Thyroid gland (tissue), 4 donors: ENCODE data around the gene PSAP.

ENCODE experiments used
- CTCF ChIP-seq, 6 experiments: fragments of 200-600 bp in 3 of 6; fragments of 450-650 bp in 3 of 6; sonication (generic) in 3 of 6; IDR thresholded peaks; one replicate each; pipeline ENCODE4 v1.5.1; 2016 to 2019; ENCODE audit warnings: antibody characterized with exemption in 6 of 6, mild to moderate bottlenecking in 2 of 6, inconsistent platforms in 1 of 6, moderate library complexity in 1 of 6
- POLR2A ChIP-seq, 2 donors: fragments of 450-650 bp; IDR thresholded peaks; one replicate each; pipeline ENCODE4 v1.6.1; 2017; ENCODE audit warnings: antibody characterized with exemption in 2 of 2, mild to moderate bottlenecking in 2 of 2, moderate library complexity in 1 of 2

GRCh38 chr10:71840958-71841335 is 10.1 kb downstream of the PSAP start:
- TF ChIP-seq CTCF (IDR thresholded peaks at IDR 0.05) (no peak), POLR2A (IDR thresholded peaks at IDR 0.05) (no peak)
